CD4-positive, alpha-beta T cell treated with Interleukin-6 at 100 ng/mL for 8 hours (primary cell): ENCODE data around the gene DUSP22.
"Not testable (repeated sequence)": the region's sequence is repeated elsewhere in the genome, so short reads cannot be mapped to it uniquely, and the experiment has no call there.

ENCODE experiments used
- DNase-seq: peaks from one replicate; pipeline ENCODE4 v3.0.0-alpha.2; 2020; ENCODE audit warnings: mixed read lengths, low spot score

The DUSP22 gene, protein sequence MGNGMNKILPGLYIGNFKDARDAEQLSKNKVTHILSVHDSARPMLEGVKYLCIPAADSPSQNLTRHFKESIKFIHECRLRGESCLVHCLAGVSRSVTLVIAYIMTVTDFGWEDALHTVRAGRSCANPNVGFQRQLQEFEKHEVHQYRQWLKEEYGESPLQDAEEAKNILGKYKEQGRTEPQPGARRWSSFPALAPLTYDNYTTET

GRCh38 chr6:291697-292505 is at the start of gene DUSP22:
TSS of gene DUSP22 (plus strand) at chr6:292487. CDS start at chr6:292540, 53 bp downstream.
- peak; percentile 75 for DNase-seq

- no peak for DNase-seq
These were observed 45.9 kb upstream of the DUSP22 start for GRCh38 chr6:246352-246751.

DNA sequence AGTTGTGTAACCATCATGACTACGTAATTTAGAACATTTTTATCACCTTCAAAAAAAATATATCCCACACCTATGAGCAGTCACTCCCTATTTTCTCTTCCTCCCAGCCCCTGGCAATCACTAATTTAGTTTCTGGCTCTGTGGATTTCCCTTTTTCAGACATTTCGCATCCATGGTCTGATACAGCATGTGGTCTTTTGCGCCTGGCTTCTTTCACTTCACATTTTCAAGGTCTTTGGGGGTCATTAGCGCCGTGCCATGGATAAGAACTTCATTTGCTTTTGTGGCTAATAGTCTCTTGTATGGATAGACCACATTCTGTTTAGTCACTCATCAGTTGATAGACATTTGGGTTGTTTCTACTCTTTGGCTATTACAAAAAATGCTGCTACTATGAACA is 44.9 kb upstream of the DUSP22 start:
- no peak for DNase-seq

- DNase-seq: not testable (repeated sequence)
These were observed 44.2 kb upstream of the DUSP22 start for GRCh38 chr6:248046-248445.

DNA sequence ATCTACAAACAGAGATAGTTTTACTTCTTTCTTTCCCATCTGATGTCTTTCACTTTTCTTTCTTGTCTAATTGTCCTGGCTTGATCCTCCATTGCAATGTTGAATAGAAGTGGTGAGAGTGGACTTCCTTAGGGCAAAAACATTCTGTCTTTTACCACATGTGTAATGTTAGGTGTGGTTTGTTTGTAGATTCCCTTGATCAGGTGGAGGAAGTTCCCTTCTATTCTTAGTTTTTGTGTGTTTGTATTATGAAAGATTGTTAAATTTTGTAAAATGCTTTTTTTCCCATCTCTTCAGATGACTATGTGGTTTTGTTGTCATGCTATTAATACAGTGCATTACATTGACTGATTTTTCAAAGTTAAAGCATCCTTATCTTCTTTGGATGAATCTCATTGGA is 41.6 kb upstream of the DUSP22 start:
- no peak for DNase-seq

GRCh38 chr6:251920-252319 is 40.4 kb upstream of the DUSP22 start:
- no peak for DNase-seq

DNA sequence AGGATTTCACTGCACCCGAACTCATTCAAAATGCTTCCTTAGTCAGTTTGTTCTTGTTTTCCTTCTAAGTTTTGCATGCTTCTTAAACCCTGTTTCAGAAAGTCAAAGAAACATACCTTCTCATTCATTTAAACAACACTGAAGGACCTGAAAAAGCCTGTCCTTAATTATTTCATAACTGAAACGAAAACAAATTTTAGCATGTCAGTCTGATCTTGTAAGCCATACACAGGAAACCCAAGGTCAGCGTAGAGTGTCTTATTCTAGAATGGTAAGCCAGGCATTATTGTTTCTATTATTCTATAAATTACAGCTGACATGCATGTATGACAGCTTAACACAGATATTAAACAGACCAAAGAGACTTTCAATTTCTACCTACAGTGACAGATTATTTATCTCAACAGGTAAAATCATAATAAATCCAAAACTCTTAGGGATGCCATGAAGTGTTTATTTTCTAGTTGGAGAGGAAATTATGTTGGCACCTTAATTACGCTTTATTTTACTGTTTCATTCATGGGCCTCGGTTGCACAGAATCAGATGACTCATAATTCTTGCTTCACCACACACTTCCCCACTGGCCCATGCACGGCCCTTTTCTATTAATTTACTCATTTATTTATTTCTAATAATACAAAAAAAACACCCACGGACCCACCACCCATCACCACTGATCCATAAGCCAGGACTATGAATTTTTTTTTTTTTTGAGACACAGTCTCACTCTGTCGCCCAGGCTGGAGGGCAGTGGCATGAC is 39.3 kb upstream of the DUSP22 start:
- no peak for DNase-seq

- DNase-seq: no peak
These were observed 38.3 kb upstream of the DUSP22 start for GRCh38 chr6:254016-254415.

GRCh38 chr6:255041-255750 is 37.1 kb upstream of the DUSP22 start:
- DNase-seq: no peak

DNA sequence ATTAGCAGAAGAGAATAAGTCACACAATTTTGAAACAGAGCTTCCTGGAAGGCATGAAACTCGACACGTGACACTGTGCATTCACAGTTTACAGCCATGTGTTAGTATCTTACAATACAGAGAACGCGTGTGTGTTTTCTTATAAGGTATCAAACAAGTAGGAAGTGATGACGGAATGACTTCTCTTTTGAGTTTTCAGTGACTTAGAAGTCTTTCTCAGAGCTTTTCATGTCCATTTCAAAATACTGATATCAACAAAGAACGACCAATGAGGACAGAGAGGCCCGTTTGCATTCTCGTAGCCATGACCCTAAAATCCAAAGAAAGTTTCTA is 36.6 kb upstream of the DUSP22 start:
- no peak for DNase-seq

GRCh38 chr6:256169-256568 is 36.1 kb upstream of the DUSP22 start:
- DNase-seq: no peak

DNA sequence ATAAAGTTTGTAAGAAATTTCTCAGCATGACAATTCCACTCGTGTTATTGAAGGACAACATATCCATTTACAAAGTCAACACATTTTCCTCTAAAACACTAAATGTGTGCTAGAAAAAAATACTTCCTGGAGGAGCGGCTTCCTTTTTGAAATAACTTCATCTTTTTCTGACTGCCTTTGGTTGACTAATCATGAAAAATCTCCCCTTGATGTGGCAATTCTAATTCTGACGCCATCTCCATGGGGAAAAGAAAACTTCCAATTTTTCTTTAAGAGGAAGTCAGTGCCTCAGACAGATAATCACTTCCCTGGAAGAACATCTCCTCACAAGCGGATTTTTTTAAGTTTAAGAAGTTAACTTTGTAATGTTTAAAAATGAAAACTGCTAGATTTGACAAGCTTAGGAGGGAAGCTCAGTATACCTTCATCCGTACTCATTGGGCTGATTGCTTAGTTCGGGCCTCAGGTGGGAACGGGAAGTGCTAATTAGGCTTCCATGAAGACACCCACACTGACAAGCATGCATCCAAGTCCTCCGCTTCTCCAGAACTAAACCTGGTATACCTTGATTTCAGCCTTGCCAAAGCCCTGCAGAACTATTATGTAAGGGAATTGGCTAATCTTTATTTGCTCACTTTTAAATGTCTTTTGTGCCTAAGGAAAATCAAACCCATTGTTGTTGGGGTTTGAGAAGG is 35.1 kb upstream of the DUSP22 start:
- DNase-seq: no peak

DNA sequence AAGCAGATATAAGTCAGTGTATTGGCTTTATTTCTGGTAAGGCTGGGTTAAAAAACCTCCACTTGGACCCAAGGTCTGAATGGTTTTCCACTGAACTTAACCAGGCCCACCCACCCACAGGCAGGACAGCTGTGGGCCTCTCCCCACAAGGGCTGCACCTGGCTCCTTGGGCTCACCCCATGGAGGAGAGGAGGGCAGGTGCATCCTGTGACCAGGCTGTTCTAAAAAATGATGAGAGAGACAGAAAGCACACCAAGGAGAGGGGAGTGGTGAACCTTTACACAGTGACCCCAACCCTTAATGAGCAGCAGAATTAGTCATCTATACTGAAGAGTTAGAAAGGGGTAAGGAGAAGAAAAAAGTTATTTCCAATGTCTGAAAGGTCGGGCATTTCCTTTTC is 34.5 kb upstream of the DUSP22 start:
- no peak for DNase-seq

- DNase-seq: no peak
These were observed 33.0 kb upstream of the DUSP22 start for GRCh38 chr6:259316-259715.

GRCh38 chr6:259901-260508 is 32.3 kb upstream of the DUSP22 start:
- no peak for DNase-seq

GRCh38 chr6:264626-265025 is 27.7 kb upstream of the DUSP22 start:
- no peak for DNase-seq

DNA sequence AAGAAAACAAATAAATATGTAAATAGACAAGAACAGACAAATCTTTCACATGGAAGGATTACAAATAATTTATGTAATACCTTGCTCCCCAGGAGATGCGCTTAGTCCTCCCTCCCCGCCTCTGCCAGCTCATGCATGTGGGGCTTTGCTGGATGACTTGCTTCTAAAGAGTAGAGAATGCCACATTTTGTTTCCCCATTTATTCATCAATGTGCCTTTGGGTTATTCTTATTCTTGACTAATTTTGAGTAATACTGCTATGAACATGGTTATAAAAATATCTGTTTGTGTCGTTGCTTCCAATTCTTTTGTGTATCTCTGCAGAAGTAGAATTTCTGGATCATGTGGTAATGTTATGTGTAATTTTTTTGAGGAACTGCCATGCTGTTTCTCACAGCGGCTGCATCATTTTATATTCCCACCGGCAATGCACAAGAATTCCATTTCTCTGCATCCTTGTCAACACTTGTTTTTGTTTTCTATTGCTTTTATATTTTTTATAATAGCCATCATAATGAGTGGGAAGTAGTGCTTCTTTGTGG is 23.8 kb upstream of the DUSP22 start:
- no peak for DNase-seq

DNA sequence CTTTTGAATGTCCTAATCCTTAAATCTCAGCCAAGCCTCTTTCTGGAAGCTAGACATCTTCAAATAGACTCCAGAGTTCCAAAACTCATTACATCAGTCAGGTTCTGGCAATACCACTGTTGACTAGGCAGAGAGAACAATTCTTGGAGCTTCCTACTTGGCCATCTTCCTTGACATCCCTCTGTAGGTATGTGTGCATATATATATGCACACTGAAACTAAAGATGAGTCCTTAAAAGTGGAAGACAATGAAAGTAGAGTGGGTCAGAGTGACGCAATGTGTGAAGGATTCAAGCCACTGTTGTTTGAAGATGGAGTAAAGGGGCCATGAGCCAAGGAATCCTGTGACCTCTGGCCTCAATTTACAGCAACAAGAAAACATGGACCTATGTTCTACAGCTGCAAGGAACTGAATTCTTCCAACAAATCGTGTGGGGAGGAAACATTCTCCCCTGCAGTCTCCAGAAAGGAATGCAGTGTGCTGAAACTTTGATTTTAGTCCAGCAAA is 18.7 kb upstream of the DUSP22 start:
- DNase-seq: no peak

GRCh38 chr6:277746-278145 is 14.5 kb upstream of the DUSP22 start:
- DNase-seq: no peak

- no peak for DNase-seq
These were observed 13.8 kb upstream of the DUSP22 start for GRCh38 chr6:278494-278893.
